Activated naive CD4-positive, alpha-beta T cell treated with Interleukin-2 at 50 U/mL for 16 hours (primary cell): ENCODE results near the gene TMEM134.
"Not testable (repeated sequence)": the region's sequence is repeated elsewhere in the genome, so short reads cannot be mapped to it uniquely, and the experiment has no call there.

Experiments
- DNase-seq: peaks from one replicate; pipeline ENCODE4 v3.0.0-alpha.2; 2020

Gene TMEM134

GRCh38 chr11:67468759-67469507, at the start of gene TMEM134:
TMEM134 (minus strand) TSS chr11:67469251; CDS start chr11:67469192, 59 bp downstream.
- peak; percentile 90 for DNase-seq

GRCh38 chr11:67517784-67518552, 48.9 kb upstream of the TMEM134 start:
- DNase-seq = no peak

- DNase-seq = no peak
Observed at GRCh38 chr11:67516806-67517205, 47.8 kb upstream of the TMEM134 start.

- no peak for DNase-seq
Observed at GRCh38 chr11:67514116-67514515, 45.1 kb upstream of the TMEM134 start.

- not testable (repeated sequence) for DNase-seq
Observed at GRCh38 chr11:67511558-67511957, 42.5 kb upstream of the TMEM134 start.

GRCh38 chr11:67510023-67510345, 40.9 kb upstream of the TMEM134 start:
- DNase-seq = no peak

- DNase-seq = peak; percentile 98
Observed at GRCh38 chr11:67508486-67509121, 39.6 kb upstream of the TMEM134 start.

DNA sequence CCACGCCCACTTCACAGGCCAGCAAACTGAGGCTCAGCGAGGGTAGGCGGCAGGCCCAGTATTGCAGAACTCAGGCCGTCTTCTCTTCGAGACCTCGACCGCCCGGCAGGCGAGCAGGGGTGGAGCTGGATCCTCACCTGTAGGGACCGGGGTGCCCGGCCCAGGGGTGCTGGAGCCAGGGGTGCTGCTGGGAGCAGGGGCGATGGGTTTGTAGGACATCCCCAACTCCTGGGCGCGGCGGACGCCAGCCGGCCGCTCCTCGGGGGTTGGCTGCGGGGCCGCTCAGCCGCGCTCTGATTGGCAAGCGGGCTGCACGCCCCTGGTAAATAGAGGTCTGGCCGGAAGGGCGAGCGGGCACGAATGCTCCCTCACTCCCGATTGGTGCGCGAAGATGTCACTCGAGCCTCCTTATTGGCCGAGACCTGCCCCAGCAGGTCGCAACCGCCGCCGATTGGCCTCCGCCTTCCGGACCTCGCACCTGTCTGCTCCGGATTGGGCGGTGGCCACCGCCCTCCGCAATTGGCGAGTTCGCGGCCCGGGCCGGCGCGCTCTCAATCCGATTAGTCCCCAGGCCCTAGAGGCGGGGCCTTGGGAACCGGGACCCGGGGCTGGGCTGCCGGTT, 38.9 kb upstream of the TMEM134 start, which contains the start of gene CDK2AP2:
Gene CDK2AP2 (minus strand): TSS at position 299 of the 622 bp plus-strand sequence. CDS start 80 bp downstream, at position 219.
- DNase-seq = peak; percentile 99

GRCh38 chr11:67507242-67507863, 38.3 kb upstream of the TMEM134 start:
- DNase-seq = no peak

DNA sequence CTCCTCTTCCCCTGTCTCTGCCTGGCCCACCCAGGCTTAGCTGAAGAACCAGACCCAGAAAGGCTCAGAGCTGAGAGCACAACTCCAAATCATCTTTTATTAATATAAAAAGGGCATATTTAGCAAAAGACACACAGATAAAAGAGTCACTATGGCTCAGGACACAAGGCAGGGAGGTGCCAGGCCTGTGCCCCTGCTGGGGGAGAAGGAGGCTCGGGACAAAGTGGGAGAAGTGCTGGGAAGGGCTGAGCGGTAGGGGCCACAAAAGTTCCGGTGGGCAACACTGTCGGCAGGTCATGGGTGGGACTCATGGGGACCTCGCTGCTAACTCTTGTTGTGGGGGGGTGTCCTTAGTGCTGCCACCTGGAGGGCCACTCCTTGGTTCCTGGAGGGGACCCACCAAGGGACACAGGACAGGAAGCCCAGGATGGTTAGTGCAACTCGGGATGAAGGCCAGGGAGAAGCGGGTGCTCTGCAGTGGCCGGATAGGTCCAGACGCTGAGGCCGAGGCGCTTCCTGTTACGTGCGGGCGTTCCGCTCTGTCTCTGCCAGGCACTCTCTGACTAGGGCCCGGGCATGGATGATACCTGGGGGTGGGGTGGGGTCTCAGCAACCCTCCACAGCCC, 37.5 kb upstream of the TMEM134 start:
- DNase-seq = no peak

GRCh38 chr11:67505605-67506396, 36.8 kb upstream of the TMEM134 start:
- DNase-seq = peak; percentile 92

DNA sequence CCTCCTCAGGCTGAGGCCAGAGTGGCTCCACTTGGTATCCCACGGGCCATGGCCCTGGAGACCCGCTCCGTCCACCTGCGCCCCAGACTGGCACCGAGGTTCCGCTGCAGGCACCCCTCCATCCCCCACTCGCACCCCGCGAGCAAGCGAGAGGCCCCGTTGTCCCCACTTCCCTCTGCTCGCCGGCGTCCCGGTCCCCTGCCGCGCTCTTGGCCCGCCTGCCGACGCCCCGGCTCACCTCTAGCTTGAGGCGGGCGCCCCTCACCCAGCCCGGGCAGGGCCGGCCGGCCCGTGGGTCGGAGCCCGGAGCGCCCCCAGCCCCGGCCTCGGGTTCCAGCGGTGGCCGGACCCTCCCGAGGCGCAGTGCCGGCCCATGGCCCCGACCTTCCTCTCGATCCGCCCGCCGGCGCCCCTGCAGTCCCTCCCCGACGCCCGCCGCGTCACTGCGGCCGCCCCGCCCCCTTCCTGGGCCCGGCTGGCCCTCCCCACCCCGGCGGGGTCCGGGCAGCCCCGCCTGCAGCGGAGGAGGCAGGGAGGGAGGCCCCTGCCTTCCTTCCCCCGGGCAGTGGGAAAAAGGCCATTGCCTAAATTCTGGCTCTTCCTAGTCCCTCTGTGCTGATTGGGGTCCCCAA, 36.0 kb upstream of the TMEM134 start, which contains the start of gene PITPNM1:
Gene PITPNM1 (minus strand): TSS at position 414 of the 632 bp plus-strand sequence. CDS start 1,183 bp downstream, outside the sequence.
- DNase-seq = peak; percentile 74

DNA sequence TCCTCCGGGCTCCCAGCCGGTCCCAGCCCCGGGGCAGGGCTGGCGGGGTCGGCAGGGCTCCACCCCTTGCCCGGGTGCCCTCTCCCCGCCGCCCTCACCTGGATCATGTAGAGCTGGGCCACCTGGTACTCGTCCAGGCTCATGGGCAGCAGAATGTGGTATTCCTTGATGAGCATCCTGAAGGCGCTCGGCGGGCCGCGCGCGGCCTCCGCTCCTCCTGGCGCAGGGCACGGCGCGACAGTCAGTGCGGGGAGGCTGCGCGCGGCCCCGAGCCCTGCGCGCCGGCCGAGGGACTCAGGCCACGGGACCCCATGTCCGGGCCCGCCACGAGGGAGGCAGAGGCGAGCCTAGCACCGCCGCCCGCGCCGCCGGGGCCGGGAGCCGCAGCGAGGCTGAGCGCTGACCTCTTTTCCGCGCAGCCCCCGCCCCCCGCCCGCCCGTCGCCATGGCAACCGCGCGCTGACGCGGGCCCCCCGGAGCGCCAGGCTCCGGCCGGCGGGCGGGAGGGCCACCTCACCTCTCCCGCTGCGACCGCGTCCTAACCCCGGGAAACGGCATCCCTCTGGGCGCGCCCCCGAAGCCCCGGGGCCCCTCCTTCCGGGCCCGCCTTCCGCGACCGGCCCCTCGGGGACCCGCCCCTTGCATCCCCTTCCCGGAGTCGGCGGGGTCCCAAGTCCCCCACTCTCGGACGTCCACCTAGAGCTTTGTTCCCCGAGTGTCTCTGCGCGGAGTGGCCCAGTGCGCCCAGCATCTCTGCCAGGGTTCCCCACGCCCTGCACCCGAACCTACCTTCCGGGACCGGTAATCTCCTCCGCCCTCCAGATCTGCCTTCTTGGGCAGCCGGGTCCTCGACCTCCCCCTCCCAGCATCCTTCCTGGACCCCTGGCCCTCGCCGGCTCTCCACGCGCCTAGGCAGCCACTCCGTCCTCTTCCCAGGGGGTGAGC, 35.2 kb upstream of the TMEM134 start:
- peak; percentile 44 for DNase-seq

DNA sequence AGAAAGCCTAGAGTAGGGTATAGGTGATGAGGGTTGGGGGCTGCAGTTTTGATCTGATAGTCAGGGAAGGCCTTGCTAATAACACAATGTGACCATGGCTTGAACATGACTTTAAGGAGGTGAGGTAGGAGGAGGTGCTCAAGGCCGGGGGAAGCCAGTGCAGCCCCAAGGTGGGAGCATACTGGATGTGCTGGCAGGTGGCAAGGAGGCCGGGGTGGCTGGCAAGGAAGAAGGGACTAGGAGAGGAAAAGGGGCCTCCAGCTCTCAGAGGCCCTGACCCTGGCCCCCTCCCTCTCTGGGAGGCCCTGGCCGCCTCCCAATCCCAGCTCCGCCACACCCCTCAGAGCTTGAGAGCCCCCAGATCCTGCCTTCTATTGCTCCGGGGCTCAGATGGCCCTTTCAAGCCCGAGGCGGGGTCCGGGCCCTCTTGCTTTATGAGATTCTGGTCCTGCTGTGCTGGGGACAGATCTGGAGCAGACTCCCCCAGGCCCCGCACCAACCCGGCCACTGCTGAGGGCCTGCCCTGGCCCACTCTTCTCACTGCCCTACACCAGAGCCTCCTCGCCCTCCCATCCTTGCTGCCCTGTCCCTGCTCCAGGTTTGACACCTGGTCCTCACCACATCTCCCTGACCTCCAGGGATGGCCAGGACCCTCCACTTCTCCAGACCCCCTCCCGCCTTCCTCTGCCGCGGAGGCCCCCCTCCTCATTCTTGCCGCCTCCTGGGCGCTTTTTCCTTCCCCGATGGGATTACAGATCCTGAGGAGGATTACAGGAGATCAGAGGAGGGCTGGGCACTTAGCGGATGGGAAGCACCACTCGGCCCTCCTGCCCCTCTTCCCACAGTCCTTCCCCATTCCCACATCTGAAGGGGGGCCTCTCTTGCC, 34.3 kb upstream of the TMEM134 start:
- no peak for DNase-seq

GRCh38 chr11:67502328-67502979, 33.4 kb upstream of the TMEM134 start:
- DNase-seq = no peak

- DNase-seq = no peak
Observed at GRCh38 chr11:67501854-67502253, 32.8 kb upstream of the TMEM134 start.

DNA sequence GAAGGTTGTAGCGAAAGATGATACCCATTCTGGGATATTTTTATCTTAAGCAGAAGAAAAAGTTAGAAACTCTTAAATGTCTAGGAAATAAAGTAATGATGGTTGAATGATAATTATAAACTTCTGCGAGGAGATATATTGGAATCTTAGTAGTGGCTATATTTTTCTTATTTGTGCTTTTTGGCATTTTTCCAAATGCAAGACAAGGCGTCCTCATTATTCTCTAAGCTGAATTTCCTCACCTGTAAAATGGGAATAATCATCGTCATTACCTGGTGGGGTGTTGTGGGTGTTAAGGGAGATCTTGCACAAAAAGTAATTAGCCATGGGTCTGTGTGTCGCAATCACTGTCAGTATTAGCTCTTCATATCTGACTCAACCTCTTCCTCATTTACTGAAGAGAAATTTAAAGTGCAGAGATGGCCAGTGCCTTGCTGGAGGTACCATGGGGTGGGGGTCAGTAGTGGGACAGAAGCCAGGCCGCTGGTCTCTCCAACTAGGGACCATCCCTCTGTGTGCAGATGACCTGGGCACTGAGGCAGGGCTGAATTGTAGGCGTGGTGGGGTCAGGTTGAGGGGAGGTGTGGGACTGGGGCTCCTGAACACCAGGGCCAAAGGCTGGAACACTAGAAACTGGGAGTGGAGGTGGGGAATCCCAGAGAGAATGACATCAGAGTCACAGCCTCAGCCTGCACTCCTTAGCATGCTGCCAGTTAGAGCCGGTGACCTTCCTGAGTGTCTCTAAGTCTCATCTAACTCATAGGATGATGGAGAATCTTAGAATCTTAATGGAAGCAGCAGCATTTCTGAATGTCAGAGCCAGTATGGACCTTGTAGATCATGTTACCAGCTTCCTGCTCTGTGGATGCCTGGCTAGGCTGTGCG, 32.0 kb upstream of the TMEM134 start:
- DNase-seq = no peak
